Activated T-cell treated with anti-CD3 and anti-CD28 coated beads, Interleukin-2, amount 50 U/mL, for 24 hours (primary cell): ENCODE data around the gene CEP83.

Experiments used
- DNase-seq: peaks from one replicate; pipeline ENCODE4 v3.0.0-alpha.2; 2020
- H3K27ac Mint-ChIP-seq: 2 replicates; pipeline ENCODE4 v1.8.0; 2020; ENCODE audit warnings: mild to moderate bottlenecking, mixed read lengths
- H3K27me3 Mint-ChIP-seq: 2 replicates; pipeline ENCODE4 v1.8.0; 2020; ENCODE audit warnings: mixed read lengths
- H3K36me3 Mint-ChIP-seq: 2 replicates; pipeline ENCODE4 v1.8.0; 2020; ENCODE audit warnings: low read depth, mixed read lengths
- H3K4me1 Mint-ChIP-seq: 2 replicates; pipeline ENCODE4 v1.8.0; 2020; ENCODE audit warnings: low read depth, mixed read lengths
- H3K4me3 Mint-ChIP-seq: 2 replicates; pipeline ENCODE4 v1.8.0; 2020; ENCODE audit warnings: mild to moderate bottlenecking, moderate library complexity, mixed read lengths
- H3K9me3 Mint-ChIP-seq: 2 replicates; pipeline ENCODE4 v1.8.0; 2020; ENCODE audit warnings: mixed read lengths

The CEP83 gene

DNA sequence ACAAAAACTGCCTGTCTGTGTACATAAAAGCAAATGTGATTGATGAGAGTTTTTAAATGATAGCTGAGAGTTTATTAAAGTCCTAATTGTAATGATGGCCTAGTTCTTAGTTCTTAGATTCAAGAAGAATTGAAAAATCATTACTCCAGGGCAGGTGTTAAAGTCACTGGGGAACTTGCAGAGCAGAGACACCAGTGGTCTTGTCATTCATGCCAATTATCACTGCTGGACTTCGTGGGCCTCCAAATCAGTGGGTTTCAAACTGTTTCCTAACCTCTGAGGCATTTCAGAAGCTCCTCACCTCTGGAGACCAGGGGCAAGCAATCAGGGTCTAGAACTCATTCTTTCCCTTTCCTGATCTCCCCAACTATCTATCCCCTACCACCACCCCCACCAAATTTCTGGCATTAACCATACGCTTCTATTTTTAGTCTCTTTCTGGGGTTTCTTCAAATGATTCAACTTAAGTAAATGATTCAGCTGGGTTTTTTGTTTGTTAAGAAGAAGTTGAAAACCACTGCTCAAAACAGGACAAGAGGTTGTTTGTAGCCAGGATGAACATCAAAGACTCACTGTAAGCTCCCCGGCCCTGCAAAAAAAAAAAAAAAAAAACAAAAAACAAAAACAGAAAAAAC lies 80.1 kb downstream of the CEP83 start:
- Mint-ChIP-seq H3K4me1 (peaks cover 47% of the 10 kb centered on the region), H3K27ac (peak overlapping the region; percentile 76), H3K4me3 (peak overlapping the region; percentile 4), H3K9me3 (peaks cover 7% of the 10 kb centered on the region), H3K27me3 (no peaks in the 10 kb centered on the region), H3K36me3 (peaks cover 78% of the 10 kb centered on the region)
- no peak for DNase-seq

DNA sequence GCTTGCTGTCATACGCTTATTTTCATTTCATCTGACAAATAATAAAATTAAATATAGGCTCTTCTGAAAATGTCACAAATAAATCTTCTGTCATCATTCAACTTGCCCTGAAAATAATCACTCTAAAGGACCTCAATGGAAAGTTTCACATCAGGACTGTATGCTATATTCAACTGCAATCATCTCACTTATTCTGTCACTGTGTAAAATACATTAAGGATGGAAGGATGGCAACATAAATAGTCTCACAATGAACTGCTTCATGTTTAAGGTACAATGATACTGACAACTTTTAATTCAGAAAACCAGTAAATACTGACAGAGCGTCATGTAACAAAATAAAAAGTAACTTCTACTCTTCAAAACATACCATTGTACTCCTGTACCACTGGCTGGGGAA lies 82.1 kb downstream of the CEP83 start:
- Mint-ChIP-seq H3K27ac (no peak overlapping the region), H3K36me3 (peaks cover 81% of the 10 kb centered on the region), H3K4me1 (peaks cover 57% of the 10 kb centered on the region), H3K27me3 (no peaks in the 10 kb centered on the region), H3K4me3 (no peak overlapping the region), H3K9me3 (no peaks in the 10 kb centered on the region)
- DNase-seq, result no peak

DNA sequence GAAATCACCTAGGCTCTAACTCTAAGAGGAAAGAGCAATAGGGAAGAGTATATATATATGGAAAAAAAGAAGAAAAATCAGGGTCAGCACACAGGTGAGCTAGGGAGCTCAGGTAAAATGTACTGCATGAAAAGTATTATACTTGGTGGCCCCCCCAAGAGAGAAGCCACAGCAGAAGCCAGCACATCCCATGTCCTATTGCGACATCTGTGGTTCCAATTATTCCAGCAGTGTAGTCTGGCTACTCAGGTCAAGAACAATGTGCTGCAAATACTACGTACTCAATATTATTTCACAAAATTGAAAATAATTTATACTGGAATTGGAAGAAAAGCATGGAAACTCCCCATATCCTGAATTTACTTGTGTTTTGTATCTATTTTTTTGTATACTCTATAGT lies 85.5 kb downstream of the CEP83 start:
- Mint-ChIP-seq H3K36me3 (peaks cover 82% of the 10 kb centered on the region), H3K4me1 (peaks cover 46% of the 10 kb centered on the region), H3K4me3 (no peak overlapping the region), H3K27me3 (no peaks in the 10 kb centered on the region), H3K27ac (peak overlapping the region; percentile 93), H3K9me3 (no peaks in the 10 kb centered on the region)
- DNase-seq, result no peak

DNA sequence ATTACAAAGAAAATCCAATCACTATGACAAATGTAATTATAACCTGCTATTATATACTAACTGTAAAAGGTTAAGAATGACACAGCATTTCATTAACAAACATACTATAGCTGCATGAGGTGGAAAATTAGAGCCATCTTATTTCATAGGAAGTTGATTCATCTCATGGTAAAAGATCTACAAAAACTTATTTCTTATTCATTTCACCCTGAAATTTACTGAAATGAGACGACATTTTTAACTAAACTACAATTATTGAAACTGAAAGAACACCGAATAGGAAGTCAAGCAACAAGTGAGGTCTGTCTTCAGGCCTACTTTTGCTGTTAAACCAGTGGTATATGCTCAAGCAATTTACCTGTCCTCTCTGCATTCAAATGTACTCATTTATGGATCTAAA lies 87.2 kb downstream of the CEP83 start:
- Mint-ChIP-seq H3K27ac (peak overlapping the region; percentile 93), H3K36me3 (peaks cover 79% of the 10 kb centered on the region)

DNA sequence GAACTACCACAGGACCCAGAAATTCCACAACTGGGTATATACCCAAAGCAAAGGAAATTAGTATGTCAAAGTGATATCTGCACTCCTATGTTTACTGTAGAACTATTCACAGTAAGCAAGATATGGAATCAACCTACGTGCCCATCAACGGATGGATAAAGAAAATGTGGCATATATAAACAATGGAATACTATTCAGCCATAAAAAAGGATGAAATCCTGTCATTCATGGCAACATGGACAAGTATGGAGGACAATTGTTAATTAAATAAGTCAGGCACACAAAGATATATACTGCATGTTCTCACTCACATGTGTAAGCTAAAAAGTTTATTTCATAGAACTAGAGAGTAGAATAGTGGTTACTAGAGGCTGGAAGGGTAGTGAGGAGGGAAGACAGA lies 97.0 kb downstream of the CEP83 start:
- no peak overlapping the region for H3K27ac Mint-ChIP-seq
- peaks cover 40% of the 10 kb centered on the region for H3K9me3 Mint-ChIP-seq
- peaks cover 96% of the 10 kb centered on the region for H3K36me3 Mint-ChIP-seq
- peaks cover under 1% of the 10 kb centered on the region for H3K4me1 Mint-ChIP-seq
- no peak overlapping the region for H3K4me3 Mint-ChIP-seq
- no peak for DNase-seq
- no peaks in the 10 kb centered on the region for H3K27me3 Mint-ChIP-seq

More for the DNA sequence above, 87.2 kb downstream of the CEP83 start:
- no peak for DNase-seq
- H3K9me3 Mint-ChIP-seq, result no peaks in the 10 kb centered on the region
- H3K4me3 Mint-ChIP-seq, result peak overlapping the region; percentile 42
- H3K27me3 Mint-ChIP-seq, result no peaks in the 10 kb centered on the region
- peaks cover 51% of the 10 kb centered on the region for H3K4me1 Mint-ChIP-seq

DNA sequence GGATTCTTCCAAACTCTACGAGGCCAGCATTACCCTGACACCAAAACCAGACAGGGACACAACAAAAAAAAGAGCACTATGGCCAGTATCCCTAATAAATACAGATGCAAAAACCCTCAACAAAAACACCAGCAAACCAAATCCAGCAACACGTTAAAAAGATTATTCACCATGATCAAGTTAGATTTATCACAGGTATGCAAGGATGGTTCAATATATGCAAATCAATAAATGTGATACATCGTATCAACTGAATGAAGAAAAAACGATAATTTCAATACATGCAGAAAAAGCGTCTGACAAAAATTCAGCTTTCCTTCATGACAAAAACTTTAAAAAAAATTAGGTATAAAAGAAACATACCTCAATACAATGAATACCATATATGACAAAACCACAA lies 99.9 kb downstream of the CEP83 start:
- Mint-ChIP-seq H3K36me3 (peaks cover 97% of the 10 kb centered on the region), H3K4me3 (no peak overlapping the region), H3K27ac (no peak overlapping the region), H3K4me1 (no peaks in the 10 kb centered on the region), H3K9me3 (peaks cover 58% of the 10 kb centered on the region), H3K27me3 (no peaks in the 10 kb centered on the region)
- DNase-seq, result no peak

DNA sequence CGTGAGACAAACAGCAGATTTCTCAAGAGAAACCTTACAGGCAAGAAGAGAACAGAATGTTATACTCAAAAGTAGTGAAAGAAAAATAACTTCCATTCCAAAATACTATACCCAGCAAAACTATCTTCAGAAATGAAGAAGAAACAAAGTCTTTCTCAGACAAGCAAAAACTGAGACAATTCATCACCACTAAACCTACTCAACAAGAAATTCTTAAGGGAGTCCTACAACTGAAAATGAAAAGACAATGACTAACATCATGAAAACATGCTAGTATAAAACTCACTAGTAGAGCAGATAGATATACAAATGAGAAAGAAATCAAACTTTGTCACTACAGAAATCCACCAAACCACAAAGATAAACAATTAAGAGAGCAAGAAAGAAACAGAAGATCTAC lies 106.5 kb downstream of the CEP83 start:
- Mint-ChIP-seq H3K9me3 (peaks cover 63% of the 10 kb centered on the region), H3K36me3 (peaks cover 97% of the 10 kb centered on the region), H3K27ac (no peak overlapping the region)

DNA sequence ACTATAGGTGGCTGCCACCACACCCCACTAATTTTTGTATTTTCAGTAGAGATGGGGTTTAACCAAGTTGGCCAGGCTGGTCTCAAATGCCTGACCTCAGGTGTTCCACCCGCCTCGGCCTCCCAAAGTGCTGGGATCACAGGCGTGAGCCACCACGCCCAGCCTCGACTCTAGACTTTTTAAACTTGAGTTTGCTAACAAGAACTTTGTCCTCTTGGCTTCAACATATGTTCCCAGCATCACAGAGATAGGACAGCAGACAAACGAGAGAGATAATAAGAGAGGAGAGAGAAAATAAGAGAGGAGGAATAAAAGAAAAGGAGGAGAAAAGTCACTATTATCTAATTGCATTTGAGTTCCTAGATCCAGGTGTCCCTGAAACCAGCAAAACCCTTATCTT lies 119.1 kb downstream of the CEP83 start:
- Mint-ChIP-seq H3K4me1 (no peaks in the 10 kb centered on the region), H3K9me3 (no peaks in the 10 kb centered on the region), H3K36me3 (peaks cover 55% of the 10 kb centered on the region), H3K27me3 (no peaks in the 10 kb centered on the region), H3K4me3 (no peak overlapping the region), H3K27ac (no peak overlapping the region)
- no peak for DNase-seq

More for the DNA sequence above, 106.5 kb downstream of the CEP83 start:
- Mint-ChIP-seq H3K4me1 (no peaks in the 10 kb centered on the region), H3K4me3 (no peak overlapping the region), H3K27me3 (no peaks in the 10 kb centered on the region)
- DNase-seq, result no peak

DNA sequence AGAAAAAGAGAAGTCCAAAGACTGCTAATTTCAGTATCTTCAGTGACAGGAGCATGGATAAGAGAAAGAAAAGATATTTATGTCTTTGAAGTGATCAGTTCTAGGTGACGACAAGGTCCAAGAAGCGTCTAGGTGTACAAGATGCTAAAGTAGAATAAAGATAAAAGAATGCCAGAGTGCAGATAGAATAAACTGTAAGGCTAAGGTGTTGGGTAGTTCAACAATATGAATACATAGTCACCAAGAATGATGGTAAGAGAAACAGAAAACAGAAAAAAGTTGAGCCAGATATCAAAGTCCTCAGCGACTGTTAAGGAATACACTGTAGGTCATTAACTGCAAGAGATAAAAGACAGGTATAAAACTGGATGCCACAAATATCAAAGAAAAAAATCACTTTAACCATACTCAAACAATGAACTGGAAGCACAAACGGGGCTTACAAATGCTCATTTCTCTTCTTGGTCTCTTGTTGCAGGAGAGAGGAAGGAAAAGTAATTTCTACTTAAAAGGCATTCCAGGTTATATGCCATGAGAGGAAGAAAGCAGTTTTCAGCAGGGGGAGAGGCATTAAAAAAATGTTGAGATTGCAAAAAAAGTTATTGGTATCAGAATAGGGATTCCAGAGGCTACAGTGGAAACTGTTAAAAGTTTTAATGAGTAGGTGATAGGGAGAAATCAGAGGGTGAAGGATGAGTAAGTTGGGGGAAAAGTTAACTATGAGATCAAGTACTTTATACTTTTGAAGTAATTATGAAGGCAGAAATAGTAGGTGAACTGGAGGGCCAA lies 121.5 kb downstream of the CEP83 start:
- DNase-seq, result no peak
- no peaks in the 10 kb centered on the region for H3K4me1 Mint-ChIP-seq
- no peak overlapping the region for H3K27ac Mint-ChIP-seq
- H3K9me3 Mint-ChIP-seq, result no peaks in the 10 kb centered on the region
- no peaks in the 10 kb centered on the region for H3K27me3 Mint-ChIP-seq
- peaks cover 55% of the 10 kb centered on the region for H3K36me3 Mint-ChIP-seq
- no peak overlapping the region for H3K4me3 Mint-ChIP-seq

DNA sequence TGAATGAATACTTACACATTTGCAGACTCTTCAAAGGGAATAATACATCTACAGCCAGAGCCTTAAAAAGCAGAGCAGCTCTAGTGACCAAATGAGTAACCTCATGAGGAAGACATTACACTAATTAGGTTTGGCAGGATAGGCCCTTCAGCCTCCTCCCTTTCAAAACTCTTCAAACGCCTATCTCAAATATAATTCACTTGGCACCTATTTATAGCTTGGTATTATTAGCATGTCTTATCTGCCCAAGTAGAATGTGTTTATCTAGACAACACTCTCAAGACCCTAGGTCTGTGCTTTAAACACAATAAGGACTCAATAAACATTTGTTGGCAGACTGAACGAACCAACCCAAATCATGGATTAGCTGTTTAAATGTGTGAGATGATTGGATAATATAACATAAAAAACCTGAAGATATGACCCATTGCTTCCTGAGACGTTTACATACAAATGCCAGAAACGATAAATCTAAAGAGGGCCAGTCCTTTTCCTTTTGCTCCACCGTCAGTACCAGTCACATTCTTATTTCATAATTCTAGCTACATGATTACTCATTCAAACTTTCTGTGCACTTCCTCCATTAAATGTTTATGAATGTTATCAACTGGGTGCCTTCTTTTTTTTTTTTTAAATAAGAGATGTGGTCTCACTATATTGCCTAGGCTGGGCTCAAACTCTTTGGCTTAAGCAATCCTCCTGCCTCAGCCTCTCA lies 123.3 kb downstream of the CEP83 start:
- no peak overlapping the region for H3K4me3 Mint-ChIP-seq
- DNase-seq, result no peak
- no peaks in the 10 kb centered on the region for H3K9me3 Mint-ChIP-seq
- peaks cover 54% of the 10 kb centered on the region for H3K36me3 Mint-ChIP-seq
- H3K27ac Mint-ChIP-seq, result no peak overlapping the region
- no peaks in the 10 kb centered on the region for H3K4me1 Mint-ChIP-seq
- no peaks in the 10 kb centered on the region for H3K27me3 Mint-ChIP-seq

DNA sequence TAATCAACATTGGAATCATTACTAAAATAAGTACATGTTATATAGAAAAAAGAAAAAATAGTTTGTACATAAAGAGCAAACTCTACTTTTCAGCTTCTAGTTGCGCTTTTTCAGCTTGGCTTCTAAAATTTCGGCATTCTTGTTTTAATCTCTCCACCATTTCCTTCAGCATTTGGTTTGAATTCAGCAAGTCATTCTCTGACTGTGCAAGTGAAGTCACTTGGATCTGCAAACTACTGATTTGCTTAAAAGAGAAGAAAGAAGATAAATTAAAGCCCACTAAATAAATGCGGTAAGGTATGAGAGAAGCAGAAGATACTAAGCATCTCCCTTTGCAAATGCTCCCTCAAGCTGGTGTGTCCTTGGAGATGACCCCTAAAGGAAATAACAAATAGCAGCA lies 126.3 kb downstream of the CEP83 start:
- Mint-ChIP-seq H3K9me3 (no peaks in the 10 kb centered on the region), H3K4me1 (peaks cover 3% of the 10 kb centered on the region), H3K27ac (no peak overlapping the region), H3K27me3 (no peaks in the 10 kb centered on the region), H3K4me3 (no peak overlapping the region), H3K36me3 (peaks cover 65% of the 10 kb centered on the region)
- DNase-seq, result no peak

DNA sequence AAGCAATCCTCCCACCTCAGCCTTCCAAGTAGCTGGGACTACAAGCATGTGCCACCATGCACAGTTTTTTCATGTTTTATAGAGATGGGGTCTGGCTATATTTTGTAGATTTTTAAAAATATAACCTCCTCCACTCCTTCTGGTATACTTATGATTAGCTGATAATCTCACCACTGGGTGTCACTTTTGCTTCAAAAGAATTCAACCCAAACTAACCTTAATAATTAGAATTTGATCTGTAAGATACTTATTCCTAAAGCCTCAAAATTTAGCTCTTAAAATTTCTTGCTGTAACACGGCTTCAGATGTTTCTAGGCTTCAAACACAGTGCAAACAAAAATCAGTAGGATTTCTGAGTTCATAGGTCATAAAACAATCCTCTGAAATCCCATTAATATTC lies 130.3 kb downstream of the CEP83 start:
- peaks cover 26% of the 10 kb centered on the region for H3K4me1 Mint-ChIP-seq
- H3K4me3 Mint-ChIP-seq, result no peak overlapping the region
- H3K27me3 Mint-ChIP-seq, result no peaks in the 10 kb centered on the region

DNA sequence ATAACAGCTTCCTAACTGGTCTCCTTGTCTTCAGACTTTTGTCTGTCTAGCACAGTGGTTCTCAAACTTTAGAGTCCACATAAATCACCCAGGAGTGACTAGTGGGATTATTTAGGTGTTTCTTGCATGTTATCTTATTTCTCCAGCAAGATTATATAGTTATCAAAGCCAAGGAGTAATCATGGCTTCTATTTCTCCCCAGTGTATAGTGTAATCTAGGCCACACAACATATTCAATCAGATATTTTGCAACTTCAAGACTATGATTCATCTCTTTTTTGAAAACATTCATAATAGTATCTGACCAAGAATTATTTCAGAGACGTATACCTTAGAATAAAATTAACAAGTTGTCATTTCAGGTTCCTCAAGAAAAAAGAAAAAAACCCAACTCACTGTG lies 131.9 kb downstream of the CEP83 start:
- H3K4me1 Mint-ChIP-seq, result peaks cover 26% of the 10 kb centered on the region
- H3K36me3 Mint-ChIP-seq, result peaks cover 91% of the 10 kb centered on the region
- no peak for DNase-seq
- no peaks in the 10 kb centered on the region for H3K27me3 Mint-ChIP-seq
- no peak overlapping the region for H3K4me3 Mint-ChIP-seq
- peak overlapping the region; percentile 56 for H3K27ac Mint-ChIP-seq
- peaks cover 8% of the 10 kb centered on the region for H3K9me3 Mint-ChIP-seq

More for the DNA sequence above, 130.3 kb downstream of the CEP83 start:
- no peak for DNase-seq
- no peak overlapping the region for H3K27ac Mint-ChIP-seq
- peaks cover 3% of the 10 kb centered on the region for H3K9me3 Mint-ChIP-seq
- peaks cover 88% of the 10 kb centered on the region for H3K36me3 Mint-ChIP-seq

DNA sequence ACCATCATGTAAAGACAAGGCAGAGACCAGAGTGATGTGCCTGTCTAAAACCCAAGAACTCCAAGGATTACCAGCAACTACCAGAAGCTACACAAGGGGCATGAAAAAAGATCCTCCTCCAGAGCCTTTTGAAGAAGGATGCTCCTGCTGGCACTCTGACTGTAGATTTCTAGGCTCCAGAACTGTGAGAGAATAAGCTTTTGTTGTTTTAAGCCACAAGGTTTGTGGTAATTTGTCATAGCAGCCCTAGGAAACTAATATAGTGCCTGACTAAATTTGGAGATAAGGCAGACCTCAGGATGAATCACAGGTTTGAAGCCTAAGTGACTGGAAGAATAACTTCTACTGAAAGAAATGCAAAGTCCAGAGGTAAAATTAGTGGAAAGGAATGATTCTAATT lies 132.9 kb downstream of the CEP83 start:
- peaks cover 8% of the 10 kb centered on the region for H3K9me3 Mint-ChIP-seq
- peaks cover 96% of the 10 kb centered on the region for H3K36me3 Mint-ChIP-seq

DNA sequence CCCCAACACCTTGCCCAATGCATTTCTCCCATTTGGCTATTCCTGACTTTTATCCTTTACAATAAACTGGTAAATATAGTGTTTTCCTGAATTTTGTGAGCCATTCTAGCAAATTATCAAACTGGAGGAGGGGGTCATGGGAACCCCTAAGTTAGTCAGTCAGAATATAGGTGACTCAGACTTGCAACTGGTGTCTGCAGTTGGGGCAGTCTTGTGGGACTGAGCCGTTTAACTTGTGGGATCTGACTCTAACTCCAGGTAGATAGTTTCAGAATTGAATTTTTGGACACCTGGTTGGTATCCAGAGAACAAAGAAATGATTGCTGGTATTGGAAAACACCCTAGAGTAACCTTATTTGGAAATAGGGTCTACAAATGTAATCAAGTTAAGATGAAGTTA lies 133.4 kb downstream of the CEP83 start:
- Mint-ChIP-seq H3K36me3 (peaks cover 96% of the 10 kb centered on the region), H3K4me3 (no peak overlapping the region), H3K9me3 (peaks cover 13% of the 10 kb centered on the region), H3K4me1 (peaks cover 26% of the 10 kb centered on the region), H3K27ac (peak overlapping the region; percentile 71), H3K27me3 (no peaks in the 10 kb centered on the region)
- DNase-seq, result no peak

More for the DNA sequence above, 132.9 kb downstream of the CEP83 start:
- no peaks in the 10 kb centered on the region for H3K27me3 Mint-ChIP-seq
- no peak overlapping the region for H3K4me3 Mint-ChIP-seq
- DNase-seq, result no peak
- H3K27ac Mint-ChIP-seq, result peak overlapping the region; percentile 71
- peaks cover 26% of the 10 kb centered on the region for H3K4me1 Mint-ChIP-seq
